ENCODE data around the gene ESCO1. TPM values are rescaled to one million over a fixed set of nuclear protein-coding genes. Genes with fewer than 3 reads are reported as not detected.
"Not testable (repeated sequence)": the region's sequence is repeated elsewhere in the genome, so short reads cannot be mapped to it uniquely, and the experiment has no call there.

Gene ESCO1
- total and polyA plus RNA-seq, 2 of the 13 experiments (the other 11 are each of a cell fraction or from before 2014, with no cell fraction given) = 6.3 to 19.4 TPM

GRCh38 chr18:21593540-21594257 is 6.8 kb downstream of the ESCO1 start:
- H4K20me1 ChIP-seq (ENCODE audit: insufficient read depth, low read length) = 0 out of 2 replicates have a peak, but pooled peaks cover 11% of the 10 kb centered on the region
- ATAC-seq (peak; percentile 75), FAIRE-seq (no peak), DNase-seq (ENCODE audit: low spot score) (peak; percentile 3)
- H3K79me2 ChIP-seq (ENCODE audit: insufficient read depth, low read length) = peaks cover 62% of the 10 kb centered on the region
- in situ Hi-C loops (cut with HindIII; ENCODE audit: extremely low pct_ligation_motif_present, low pct_unique_long_range_greater_than_20kb) = no loop called here
- no peak overlapping the region for H3K4me3 ChIP-seq (replicated peaks in 1 of 3; ENCODE audit: insufficient read depth in 1 of 3, low read depth in 2 of 3, low read length in 3 of 3)
- peaks cover 29% of the 10 kb centered on the region for H3K4me1 ChIP-seq (ENCODE audit: insufficient read depth, low read length)
- intact Hi-C loops (cut with micrococcal nuclease; ENCODE audit: unreplicated experiment) = no loop called here
- 0 out of 5 replicates have a peak, but pooled peaks cover 0 to 5% of the 10 kb centered on the region in 2 experiments for H3K36me3 ChIP-seq (replicated peaks in 1 of 2; ENCODE audit: control insufficient read depth in 1 of 2, insufficient read depth in 2 of 2, low read length in 2 of 2)
- ChIA-PET POLR2A (no interaction called here), CTCF (ENCODE audit: low intra/inter-chr PET ratio, low total read pairs) (no interaction called here)
- 61% methylated on average over 6 of the region's 7 CpGs for WGBS (ENCODE audit: low lambda C conversion rate)
- no TSS peak for BruUV-seq (replicated peaks)
- no peaks in the 10 kb centered on the region for H3K27me3 ChIP-seq (ENCODE audit: control insufficient read depth in 1 of 2, insufficient read depth in 2 of 2, low read length in 2 of 2)
- H3K4me2 ChIP-seq (ENCODE audit: low read depth, low read length) = no peak overlapping the region
- H3K9ac ChIP-seq (ENCODE audit: insufficient read depth, low read depth, low read length) = no peak overlapping the region
- TF ChIP-seq CHD4 (IDR thresholded peaks at IDR 0.05; ENCODE audit: borderline replicate concordance, low read length) (no peak), KLF9 (CRISPR knock-in tag; IDR thresholded peaks at IDR 0.05; ENCODE audit: low read depth) (no peak), STAG1 (CRISPR knock-in tag; IDR thresholded peaks at IDR 0.05) (peak; percentile 24; the same call in 1 of the 2 replicates), ZBTB20 (CRISPR knock-in tag; IDR thresholded peaks at IDR 0.05; ENCODE audit: borderline replicate concordance, low read depth) (no peak), NCOA1 (CRISPR knock-in tag; IDR thresholded peaks at IDR 0.05) (no peak), HNRNPK (IDR thresholded peaks at IDR 0.05; ENCODE audit: low read depth, low read length, poor library complexity, severe bottlenecking) (peak; percentile 16), CREB1 (IDR thresholded peaks at IDR 0.05) (no peak), CREB1 (CRISPR knock-in tag; IDR thresholded peaks at IDR 0.05) (no peak), ZNF574 (CRISPR knock-in tag; IDR thresholded peaks at IDR 0.05) (peak; percentile 95), ZNF484 (CRISPR knock-in tag; IDR thresholded peaks at IDR 0.05; ENCODE audit: borderline replicate concordance, low read depth) (no peak), RAD21 (CRISPR knock-in tag; IDR thresholded peaks at IDR 0.05) (no peak), THAP9 (CRISPR knock-in tag; IDR thresholded peaks at IDR 0.05; ENCODE audit: borderline replicate concordance) (no peak)
- H3K27ac ChIP-seq (ENCODE audit: extremely low read length, insufficient read depth, low read length) = no peak overlapping the region
- no peaks in the 10 kb centered on the region for H3K9me3 ChIP-seq (ENCODE audit: low read length)
- H2AFZ ChIP-seq (ENCODE audit: low read length) = no peak overlapping the region

- ATAC-seq; CTCF ChIA-PET (ENCODE audit: low intra/inter-chr PET ratio, low total read pairs); H3K27ac ChIP-seq (ENCODE audit: extremely low read length, insufficient read depth, low read length); H2AFZ ChIP-seq (ENCODE audit: low read length); H3K9me3 ChIP-seq (ENCODE audit: low read length); DNase-seq (ENCODE audit: low spot score); POLR2A ChIA-PET; H4K20me1 ChIP-seq (ENCODE audit: insufficient read depth, low read length); H3K4me3 ChIP-seq (replicated peaks in 1 of 3; ENCODE audit: insufficient read depth in 1 of 3, low read depth in 2 of 3, low read length in 3 of 3); in situ Hi-C loops (cut with HindIII; ENCODE audit: extremely low pct_ligation_motif_present, low pct_unique_long_range_greater_than_20kb); H3K4me2 ChIP-seq (ENCODE audit: low read depth, low read length); H3K9ac ChIP-seq (ENCODE audit: insufficient read depth, low read depth, low read length); H3K36me3 ChIP-seq (replicated peaks in 1 of 2; ENCODE audit: control insufficient read depth in 1 of 2, insufficient read depth in 2 of 2, low read length in 2 of 2); intact Hi-C loops (cut with micrococcal nuclease; ENCODE audit: unreplicated experiment); BruUV-seq (replicated peaks); FAIRE-seq; H3K27me3 ChIP-seq (ENCODE audit: control insufficient read depth in 1 of 2, insufficient read depth in 2 of 2, low read length in 2 of 2): not testable (repeated sequence)
- peaks cover 15% of the 10 kb centered on the region for H3K4me1 ChIP-seq (ENCODE audit: insufficient read depth, low read length)
- H3K79me2 ChIP-seq (ENCODE audit: insufficient read depth, low read length) = peaks cover 62% of the 10 kb centered on the region
- no CpG with 5 or more reads among the region's 33 CpGs for WGBS (ENCODE audit: low lambda C conversion rate)
Observed at GRCh38 chr18:21592361-21592760, 8.1 kb downstream of the ESCO1 start.
